ENCODE data around the gene RALGPS2. TPM values are rescaled to one million over a fixed set of nuclear protein-coding genes. Genes with fewer than 3 reads are reported as not detected.

Gene RALGPS2
- total RNA-seq, 1 donor from 2014 or later = 7.5 TPM

- TF ChIP-seq, protein P1, sequence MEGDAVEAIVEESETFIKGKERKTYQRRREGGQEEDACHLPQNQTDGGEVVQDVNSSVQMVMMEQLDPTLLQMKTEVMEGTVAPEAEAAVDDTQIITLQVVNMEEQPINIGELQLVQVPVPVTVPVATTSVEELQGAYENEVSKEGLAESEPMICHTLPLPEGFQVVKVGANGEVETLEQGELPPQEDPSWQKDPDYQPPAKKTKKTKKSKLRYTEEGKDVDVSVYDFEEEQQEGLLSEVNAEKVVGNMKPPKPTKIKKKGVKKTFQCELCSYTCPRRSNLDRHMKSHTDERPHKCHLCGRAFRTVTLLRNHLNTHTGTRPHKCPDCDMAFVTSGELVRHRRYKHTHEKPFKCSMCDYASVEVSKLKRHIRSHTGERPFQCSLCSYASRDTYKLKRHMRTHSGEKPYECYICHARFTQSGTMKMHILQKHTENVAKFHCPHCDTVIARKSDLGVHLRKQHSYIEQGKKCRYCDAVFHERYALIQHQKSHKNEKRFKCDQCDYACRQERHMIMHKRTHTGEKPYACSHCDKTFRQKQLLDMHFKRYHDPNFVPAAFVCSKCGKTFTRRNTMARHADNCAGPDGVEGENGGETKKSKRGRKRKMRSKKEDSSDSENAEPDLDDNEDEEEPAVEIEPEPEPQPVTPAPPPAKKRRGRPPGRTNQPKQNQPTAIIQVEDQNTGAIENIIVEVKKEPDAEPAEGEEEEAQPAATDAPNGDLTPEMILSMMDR (IDR thresholded peaks at IDR 0.05; ENCODE audit: borderline replicate concordance) = no peak
- no peaks in the 10 kb centered on the region for H3K27me3 ChIP-seq (ENCODE audit: low read depth)
- H3K36me3 ChIP-seq = no peaks in the 10 kb centered on the region
- no peak overlapping the region for H3K27ac ChIP-seq (replicated peaks)
- intact Hi-C loops (cut with micrococcal nuclease) = no loop called here
- H3K4me1 ChIP-seq = peaks cover 8% of the 10 kb centered on the region
- peaks cover 8% of the 10 kb centered on the region for H3K9me3 ChIP-seq (replicated peaks)
- no peak for DNase-seq
- no peak overlapping the region for H3K4me3 ChIP-seq
Observed at GRCh38 chr1:178970184-178970583, 245.1 kb downstream of the RALGPS2 start.

Small RNA genes within 50 kb of the gene (microRNA-seq; reads per million reads assigned to microRNA genes)
- not detected for gene MIR4424

Other genes with a start within 250 kb of the RALGPS2 start
- gene CLEC20A, start 228.3 kb upstream of the RALGPS2 start, total RNA-seq = not detected
- gene TEX35, start 212.1 kb upstream of the RALGPS2 start, total RNA-seq = not detected
- gene ANGPTL1, start 145.8 kb downstream of the RALGPS2 start, total RNA-seq = 11.5 TPM

Measured in left ventricle myocardium inferior (tissue), 1 donor.